Astrocyte (in vitro differentiated cells and primary cell): ENCODE data around the gene EMX1.

Experiments used
- EZH2 ChIP-seq: IDR thresholded peaks from 2 replicates; pipeline ENCODE4 v1.6.1; 2012; ENCODE audit warnings: mild to moderate bottlenecking, low read length, inconsistent platforms; ENCODE audit not compliant: insufficient read depth
- TF ChIP-seq, protein P1 (sequence below): IDR thresholded peaks from 2 replicates; pipeline ENCODE4 v1.5.1; 2011; ENCODE audit warnings: low read depth, mild to moderate bottlenecking, inconsistent platforms, low read length, moderate library complexity; ENCODE audit not compliant: insufficient read depth

DNA sequence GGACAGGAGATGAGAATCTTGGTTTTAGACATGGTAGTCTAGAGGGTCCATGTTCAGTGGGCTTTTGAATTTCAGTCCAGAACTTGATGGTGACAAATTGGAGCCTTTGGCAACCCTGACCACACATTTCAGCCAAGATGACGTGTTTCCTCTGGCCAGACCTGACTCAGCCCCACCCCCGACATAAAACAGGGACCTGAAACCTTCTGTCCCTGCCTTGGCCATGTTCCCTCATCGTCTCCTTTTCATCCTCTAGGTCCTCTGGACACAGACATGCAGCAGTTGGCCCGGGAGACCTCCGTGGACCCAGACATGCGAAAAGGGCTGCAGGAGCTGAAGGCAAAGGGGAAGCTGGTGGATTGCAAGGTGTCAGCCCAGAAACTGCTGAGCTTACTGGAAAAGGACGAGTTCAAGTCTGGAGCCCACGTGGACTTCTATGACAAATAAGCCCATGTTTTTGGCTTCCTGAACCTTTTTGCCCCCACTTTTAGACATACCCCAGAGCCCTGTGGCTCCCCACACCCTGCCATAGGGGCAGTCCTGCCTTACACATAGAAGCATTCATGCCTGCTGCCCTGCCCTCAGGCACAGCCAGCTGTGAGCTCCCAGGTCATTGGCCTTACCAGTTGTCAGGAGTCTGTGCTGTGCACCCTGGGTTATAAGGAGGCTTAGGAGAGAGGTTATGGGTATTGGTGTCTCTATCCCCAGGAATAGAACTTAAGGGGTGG, 26.1 kb upstream of the EMX1 start:
- TF ChIP-seq, protein P1, sequence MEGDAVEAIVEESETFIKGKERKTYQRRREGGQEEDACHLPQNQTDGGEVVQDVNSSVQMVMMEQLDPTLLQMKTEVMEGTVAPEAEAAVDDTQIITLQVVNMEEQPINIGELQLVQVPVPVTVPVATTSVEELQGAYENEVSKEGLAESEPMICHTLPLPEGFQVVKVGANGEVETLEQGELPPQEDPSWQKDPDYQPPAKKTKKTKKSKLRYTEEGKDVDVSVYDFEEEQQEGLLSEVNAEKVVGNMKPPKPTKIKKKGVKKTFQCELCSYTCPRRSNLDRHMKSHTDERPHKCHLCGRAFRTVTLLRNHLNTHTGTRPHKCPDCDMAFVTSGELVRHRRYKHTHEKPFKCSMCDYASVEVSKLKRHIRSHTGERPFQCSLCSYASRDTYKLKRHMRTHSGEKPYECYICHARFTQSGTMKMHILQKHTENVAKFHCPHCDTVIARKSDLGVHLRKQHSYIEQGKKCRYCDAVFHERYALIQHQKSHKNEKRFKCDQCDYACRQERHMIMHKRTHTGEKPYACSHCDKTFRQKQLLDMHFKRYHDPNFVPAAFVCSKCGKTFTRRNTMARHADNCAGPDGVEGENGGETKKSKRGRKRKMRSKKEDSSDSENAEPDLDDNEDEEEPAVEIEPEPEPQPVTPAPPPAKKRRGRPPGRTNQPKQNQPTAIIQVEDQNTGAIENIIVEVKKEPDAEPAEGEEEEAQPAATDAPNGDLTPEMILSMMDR = no peak
- no peak for TF ChIP-seq EZH2
